Stimulated activated CD8-positive, alpha-beta memory T cell treated with anti-CD3 and anti-CD28 coated beads, Interleukin-2, amount 100 ng/mL, for 48 hours (primary cell): ENCODE measurements around the gene GRIA1.
"Not testable (repeated sequence)": the region's sequence is repeated elsewhere in the genome, so short reads cannot be mapped to it uniquely, and the experiment has no call there.

ENCODE experiments used
- DNase-seq, 2 donors: peaks; one replicate each; pipeline ENCODE4 v3.0.0-alpha.2; 2020; ENCODE audit warnings: low read depth in 2 of 2

Gene GRIA1

GRCh38 chr5:153718713-153719112, 228.2 kb downstream of the GRIA1 start:
- DNase-seq: no peak

GRCh38 chr5:153719324-153719723, 228.9 kb downstream of the GRIA1 start:
- DNase-seq: no peak

- not testable (repeated sequence) for DNase-seq
Measured at GRCh38 chr5:153723022-153723610, 232.6 kb downstream of the GRIA1 start.

GRCh38 chr5:153742060-153742459, 251.6 kb downstream of the GRIA1 start:
- DNase-seq: no peak

- DNase-seq: no peak
Measured at GRCh38 chr5:153744751-153745150, 254.3 kb downstream of the GRIA1 start.

GRCh38 chr5:153745778-153746395, 255.4 kb downstream of the GRIA1 start:
- no peak for DNase-seq

- no peak for DNase-seq
Measured at GRCh38 chr5:153746440-153746839, 256.0 kb downstream of the GRIA1 start.

GRCh38 chr5:153748823-153749222, 258.4 kb downstream of the GRIA1 start:
- no peak for DNase-seq

- no peak for DNase-seq
Measured at GRCh38 chr5:153749960-153750359, 259.5 kb downstream of the GRIA1 start.

GRCh38 chr5:153751251-153751650, 260.8 kb downstream of the GRIA1 start:
- no peak for DNase-seq

- DNase-seq: no peak
Measured at GRCh38 chr5:153752890-153753289, 262.4 kb downstream of the GRIA1 start.

- DNase-seq: no peak
Measured at GRCh38 chr5:153753645-153754432, 263.4 kb downstream of the GRIA1 start.

- DNase-seq: no peak
Measured at GRCh38 chr5:153755913-153756500, 265.5 kb downstream of the GRIA1 start.

- DNase-seq: no peak
Measured at GRCh38 chr5:153756540-153756939, 266.1 kb downstream of the GRIA1 start.

- DNase-seq: no peak
Measured at GRCh38 chr5:153765987-153766386, 275.5 kb downstream of the GRIA1 start.

GRCh38 chr5:153767221-153768188, 277.0 kb downstream of the GRIA1 start:
- no peak for DNase-seq

- DNase-seq: no peak
Measured at GRCh38 chr5:153770066-153770465, 279.6 kb downstream of the GRIA1 start.

GRCh38 chr5:153774686-153775085, 284.2 kb downstream of the GRIA1 start:
- DNase-seq: no peak

- no peak for DNase-seq
Measured at GRCh38 chr5:153775923-153776322, 285.5 kb downstream of the GRIA1 start.

GRCh38 chr5:153777681-153778581, 287.5 kb downstream of the GRIA1 start:
- no peak for DNase-seq
